Activated gamma-delta T cell treated with anti-CD3 and anti-CD28 coated beads, Interleukin-2, amount 50 U/mL, for 16 hours (primary cell): ENCODE data around the gene IFI27L2.
"Not testable (repeated sequence)": the region's sequence is repeated elsewhere in the genome, so short reads cannot be mapped to it uniquely, and the experiment has no call there.

Experiments used
- DNase-seq: peaks from one replicate; pipeline ENCODE4 v3.0.0-alpha.2; 2020; ENCODE audit warnings: low read depth

The IFI27L2 gene

DNA sequence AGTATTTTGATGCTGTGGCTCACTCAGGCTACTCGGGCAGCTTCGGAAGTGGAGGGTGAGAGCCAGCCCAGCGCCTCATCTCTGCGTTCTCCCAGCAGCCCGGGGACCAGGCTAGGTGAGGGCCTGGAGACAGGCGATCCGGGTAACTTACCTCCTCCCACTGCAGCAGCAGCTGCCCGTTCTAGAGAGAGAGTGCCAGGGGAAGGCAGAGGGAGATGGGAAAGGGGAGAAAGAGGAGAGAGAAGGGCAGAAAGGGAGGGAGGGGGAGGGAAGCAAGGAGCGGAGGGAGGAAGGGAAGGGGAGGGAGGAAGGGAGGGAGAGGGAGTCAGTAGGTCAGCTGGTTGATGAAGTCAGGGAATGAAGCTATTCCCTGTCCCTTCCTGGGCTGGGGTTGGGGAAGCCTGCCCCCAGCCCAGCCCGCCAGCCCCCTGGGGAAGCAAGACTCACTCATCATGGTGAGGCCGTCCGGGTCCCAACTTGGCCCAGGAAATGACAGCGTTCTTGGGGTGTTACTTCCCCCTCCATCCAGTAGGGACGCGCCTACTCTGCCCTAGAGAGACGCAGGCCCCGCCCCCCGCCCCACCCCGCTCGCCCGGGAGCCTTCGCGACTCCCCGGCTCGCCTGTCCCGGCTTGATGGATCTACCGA, at the start of gene IFI27L2:
IFI27L2 (minus strand) TSS at position 494 of the 647 bp plus-strand sequence; CDS start at position 454, 40 bp downstream.
- DNase-seq: peak; percentile 34

GRCh38 chr14:94177806-94178205, 48.4 kb upstream of the IFI27L2 start:
- DNase-seq: no peak

- DNase-seq: no peak
These were observed 47.4 kb upstream of the IFI27L2 start for GRCh38 chr14:94176808-94177207.

- DNase-seq: no peak
These were observed 46.3 kb upstream of the IFI27L2 start for GRCh38 chr14:94175747-94176146.

DNA sequence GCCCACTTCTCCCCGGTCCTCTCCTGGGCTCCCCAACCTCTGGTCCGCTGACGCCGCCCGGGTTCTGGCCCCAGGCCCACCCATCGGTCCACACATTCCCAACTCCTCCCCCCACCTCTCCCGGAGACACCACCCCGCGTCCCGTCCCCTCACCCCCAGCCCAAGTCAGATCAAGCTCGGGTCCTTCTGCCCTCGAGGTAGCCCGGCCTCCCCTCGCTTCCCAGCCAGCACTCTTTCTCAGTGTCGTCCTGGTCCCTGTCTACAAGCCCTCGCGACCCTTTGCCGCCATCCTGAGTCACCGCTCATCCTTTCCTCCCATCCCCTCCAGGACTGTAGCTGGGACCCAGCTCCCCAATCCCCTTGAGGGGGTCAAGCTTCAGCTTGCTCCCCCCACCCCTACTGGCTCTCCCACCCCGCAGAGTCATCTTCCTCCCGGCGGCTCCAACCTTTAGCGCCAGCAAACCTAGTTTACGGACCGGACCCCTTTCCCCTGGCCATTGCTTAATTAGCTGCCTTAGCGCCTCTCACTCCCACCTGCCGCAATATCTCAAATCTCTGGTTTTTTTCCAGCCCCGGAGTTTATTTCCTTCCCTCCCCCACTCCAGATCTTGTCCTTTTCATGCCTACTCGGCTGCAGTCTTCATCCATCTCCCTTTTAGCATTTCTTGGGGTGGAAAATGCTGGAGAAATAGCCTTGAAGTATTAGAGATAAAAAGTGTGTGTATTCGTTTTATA, 45.8 kb upstream of the IFI27L2 start:
- DNase-seq: no peak

DNA sequence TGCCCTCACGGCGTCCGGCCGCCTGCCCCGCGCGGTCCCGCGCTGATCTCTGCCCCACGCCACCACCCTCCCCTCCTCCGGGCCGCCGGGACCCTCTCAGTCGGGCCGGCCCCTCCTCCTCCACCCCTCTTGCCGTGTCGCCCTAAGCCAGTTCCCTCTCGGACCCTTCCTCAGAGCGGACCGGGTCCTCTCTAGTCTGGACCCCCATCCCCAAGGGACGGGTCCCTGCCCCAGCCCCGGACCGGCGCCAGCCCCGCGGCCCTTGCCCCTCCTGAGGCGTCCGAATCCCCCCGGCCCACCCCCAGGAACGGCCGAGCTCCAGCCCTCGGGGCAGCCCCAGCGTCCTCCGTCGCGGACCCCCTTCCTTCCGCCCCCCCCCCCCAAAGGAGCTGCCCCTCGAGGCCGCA, 45.2 kb upstream of the IFI27L2 start:
- no peak for DNase-seq

GRCh38 chr14:94173885-94174603, 44.6 kb upstream of the IFI27L2 start, which contains the start of gene PPP4R4:
Gene PPP4R4, plus strand, starts transcription at chr14:94174322. Its CDS starts 144 bp downstream, at chr14:94174466.
- peak; percentile 71 for DNase-seq

DNA sequence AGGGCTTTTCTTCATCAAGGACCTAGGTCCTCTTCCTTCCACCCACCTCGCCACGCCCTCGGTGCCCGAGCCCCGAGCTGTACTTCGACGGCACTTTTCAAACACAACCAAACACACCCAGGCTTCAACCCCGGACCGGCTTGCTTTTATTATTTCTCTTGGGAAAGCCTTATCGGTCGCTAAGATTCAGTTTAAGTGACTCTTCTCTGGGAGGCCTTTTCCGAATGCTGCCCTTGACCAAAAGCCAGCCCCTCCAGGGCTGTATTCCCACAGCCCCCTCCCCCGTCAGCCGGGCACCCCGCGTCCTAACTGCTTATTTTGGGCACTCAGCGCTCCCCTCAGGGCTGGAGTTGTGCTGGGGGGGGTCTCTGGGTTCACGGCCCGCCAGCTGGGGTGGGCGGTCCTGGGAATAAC, 44.1 kb upstream of the IFI27L2 start:
- DNase-seq: no peak

GRCh38 chr14:94172545-94172944, 43.1 kb upstream of the IFI27L2 start:
- no peak for DNase-seq

DNA sequence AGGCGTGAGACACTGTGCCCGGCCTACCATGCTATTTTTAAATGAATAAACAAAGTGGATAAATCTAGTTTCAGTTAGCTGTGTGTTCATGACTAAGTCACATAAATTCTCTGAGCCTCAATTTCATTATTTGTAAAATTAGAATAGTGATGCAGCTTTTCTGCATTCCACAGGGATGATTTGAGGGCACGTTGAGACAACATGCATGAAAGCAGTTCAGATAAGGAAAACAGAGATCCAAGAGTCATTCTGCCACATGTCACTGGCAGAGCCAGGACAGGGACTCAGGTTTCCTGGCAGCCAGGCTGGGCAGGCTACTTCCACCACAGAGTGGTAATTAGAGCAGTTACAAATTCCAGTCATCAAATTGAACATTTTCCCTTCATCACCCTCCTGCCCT, 41.8 kb upstream of the IFI27L2 start:
- DNase-seq: no peak

- no peak for DNase-seq
These were observed 40.7 kb upstream of the IFI27L2 start for GRCh38 chr14:94170136-94170535.

- DNase-seq: no peak
These were observed 36.3 kb upstream of the IFI27L2 start for GRCh38 chr14:94165744-94166143.

DNA sequence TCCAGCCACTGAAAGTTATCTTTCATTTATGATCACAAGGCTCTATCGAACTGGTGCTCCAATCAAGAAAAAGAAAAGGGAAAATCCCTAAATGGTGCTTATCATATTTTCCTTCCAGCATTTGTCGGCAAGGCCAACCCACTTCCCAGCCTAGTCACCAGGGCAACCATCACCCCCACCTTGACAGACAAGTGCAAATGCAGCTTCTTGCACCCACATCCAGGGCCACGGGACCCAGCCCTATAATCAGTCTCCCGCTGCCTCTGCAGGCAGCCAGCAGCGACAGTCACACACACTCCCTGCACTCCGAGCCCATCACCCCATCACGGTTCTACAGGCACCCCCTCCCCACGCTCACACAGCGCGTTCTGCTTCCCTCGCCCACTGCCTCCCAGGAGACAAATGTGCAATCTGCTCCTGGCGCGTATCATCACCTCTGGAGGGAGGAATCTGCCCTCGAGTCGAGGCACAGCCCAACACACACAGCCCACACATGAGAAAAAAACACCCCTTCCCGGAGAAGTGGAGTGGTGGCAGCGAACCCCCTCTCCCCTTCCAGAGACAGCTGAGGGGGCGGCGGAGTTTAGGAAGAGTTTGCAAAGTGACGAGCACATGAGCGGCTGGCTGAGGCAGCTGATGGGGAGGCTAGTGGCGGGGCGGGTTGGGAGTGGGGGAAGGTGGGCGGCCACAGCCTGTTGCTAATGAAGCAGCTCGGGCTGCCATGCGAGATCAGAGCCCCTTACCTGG, 35.5 kb upstream of the IFI27L2 start:
- no peak for DNase-seq

- no peak for DNase-seq
These were observed 34.4 kb upstream of the IFI27L2 start for GRCh38 chr14:94163796-94164195.

- no peak for DNase-seq
These were observed 33.1 kb upstream of the IFI27L2 start for GRCh38 chr14:94162466-94162865.

GRCh38 chr14:94161981-94162380, 32.6 kb upstream of the IFI27L2 start:
- no peak for DNase-seq

GRCh38 chr14:94161058-94161457, 31.7 kb upstream of the IFI27L2 start:
- DNase-seq: no peak

- no peak for DNase-seq
These were observed 29.0 kb upstream of the IFI27L2 start for GRCh38 chr14:94158239-94158883.

DNA sequence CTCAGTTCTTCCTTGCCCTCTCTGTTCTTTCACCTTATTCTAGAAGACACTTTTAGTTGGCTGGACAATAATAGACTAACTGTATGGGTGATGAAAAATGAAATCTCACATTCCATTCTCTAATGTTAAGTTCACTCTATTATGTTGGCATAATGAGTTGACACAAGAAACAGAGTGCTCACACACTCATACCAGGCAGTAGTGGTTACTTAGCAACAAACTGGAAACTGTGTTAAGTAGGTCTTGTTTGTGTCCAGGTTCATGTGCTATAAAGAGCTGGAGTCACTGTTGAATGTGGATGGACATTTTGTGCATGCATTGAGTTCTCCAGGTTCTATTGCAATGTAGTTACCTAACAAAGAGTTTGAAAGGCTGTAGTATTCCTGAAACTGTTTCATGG, 27.8 kb upstream of the IFI27L2 start:
- no peak for DNase-seq

- not testable (repeated sequence) for DNase-seq
These were observed 26.7 kb upstream of the IFI27L2 start for GRCh38 chr14:94156143-94156542.

GRCh38 chr14:94153750-94154342, 24.4 kb upstream of the IFI27L2 start:
- DNase-seq: no peak
